ENCODE results near the gene VSTM2B. TPM values are rescaled to one million over a fixed set of nuclear protein-coding genes. Genes with fewer than 3 reads are reported as not detected.

The VSTM2B gene
- total RNA-seq, 2 donors from 2014 or later: not detected

DNA sequence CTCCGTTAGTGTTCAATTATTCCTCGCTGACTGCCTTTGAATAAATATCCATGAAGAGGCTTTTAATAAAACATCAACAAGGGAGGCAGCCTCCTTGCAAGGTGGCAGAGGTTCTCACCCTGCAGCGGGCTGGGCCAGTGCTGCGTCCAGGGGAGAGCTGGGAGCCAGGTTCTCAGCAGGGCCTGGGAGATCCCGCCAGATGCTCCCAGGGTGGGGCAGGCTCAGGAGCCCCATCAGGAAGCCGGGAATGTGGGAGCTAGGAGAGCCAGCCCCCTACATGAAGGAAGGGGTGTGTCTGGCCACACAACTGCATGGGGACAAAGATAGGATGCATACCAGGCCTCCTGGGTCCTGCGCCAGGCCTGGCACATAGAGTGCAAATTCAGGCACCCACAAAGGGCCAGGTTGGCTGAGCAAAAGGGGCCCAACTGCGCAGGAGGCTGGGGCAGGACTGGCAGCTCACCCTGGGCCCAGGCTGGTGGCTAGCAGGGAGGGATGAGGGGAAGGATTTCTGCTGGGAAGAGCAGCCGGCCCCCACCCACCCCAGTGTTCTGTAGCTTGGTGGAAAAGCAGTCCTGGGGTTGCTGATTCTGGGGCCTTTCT is 22.8 kb downstream of the VSTM2B start:
- Histone ChIP-seq H3K4me3 (no peak overlapping the region), H3K27ac (no peak overlapping the region), H3K4me1 (no peaks in the 10 kb centered on the region), H3K27me3 (no peaks in the 10 kb centered on the region), H3K9me3 (no peaks in the 10 kb centered on the region), H3K36me3 (replicated peaks in 1 of 2; ENCODE audit: insufficient read depth in 1 of 2, low read depth in 2 of 2) (no peaks in the 10 kb centered on the region)
- WGBS, 2 donors: 62 to 64% methylated on average over 6 to 9 of the region's 9 CpGs
- TF ChIP-seq CTCF (IDR thresholded peaks at IDR 0.05) (no peak), POLR2A (IDR thresholded peaks at IDR 0.05) (no peak)
- ATAC-seq (no peak), DNase-seq (no peak)
- intact Hi-C loops (cut with DNase I): no loop called here

DNA sequence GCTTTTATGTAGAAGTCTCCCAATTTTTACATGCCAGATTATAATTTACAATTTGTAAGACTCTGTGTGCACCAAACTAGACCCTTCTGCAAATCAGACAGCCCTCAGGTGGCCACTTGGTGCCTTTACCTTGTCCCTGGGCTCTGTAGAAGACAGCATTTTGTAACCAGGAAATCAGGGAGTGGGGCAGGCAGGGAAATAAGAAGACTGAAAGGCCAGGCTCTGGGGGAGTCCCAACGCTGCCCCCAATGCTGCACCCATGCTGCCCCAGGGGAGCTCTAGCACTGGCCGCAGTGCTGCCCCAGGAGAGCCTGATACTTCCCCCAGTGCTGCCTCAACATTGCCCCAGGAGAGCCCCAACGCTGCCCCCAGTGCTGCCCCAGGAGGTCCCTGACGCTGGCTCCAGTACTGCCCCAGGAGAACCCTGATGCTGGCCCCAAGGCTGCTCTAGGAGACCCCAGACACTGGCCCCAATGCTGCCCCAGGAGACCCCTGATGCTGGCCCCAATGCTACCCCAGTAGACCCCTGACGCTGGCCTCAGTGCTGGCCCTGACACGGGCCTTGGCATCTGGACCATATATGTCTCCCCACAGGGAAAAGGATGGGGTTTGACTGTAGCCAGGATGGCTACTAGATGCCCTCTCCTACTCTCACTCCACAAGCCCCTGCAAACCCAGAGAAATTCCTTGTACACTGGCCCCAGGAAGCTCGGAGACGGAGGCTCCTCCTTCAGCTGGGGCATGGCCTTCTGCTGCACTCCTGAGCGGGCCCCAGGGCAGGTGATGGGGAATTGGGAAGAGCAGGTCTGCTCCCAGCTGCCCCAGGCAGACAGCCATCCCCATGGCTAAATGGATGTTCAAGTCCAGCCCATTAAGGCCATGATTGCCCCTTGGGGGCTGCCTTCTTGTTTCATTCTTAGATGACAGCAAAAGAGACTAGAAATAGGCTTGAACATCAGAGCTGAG is 23.6 kb downstream of the VSTM2B start:
- H3K27ac ChIP-seq: no peak overlapping the region
- H3K4me1 ChIP-seq: no peaks in the 10 kb centered on the region
- 54 to 64% methylated on average over 7 to 9 of the region's 9 CpGs for WGBS, 2 donors
- DNase-seq (peak in 1 of 4 donors; percentile 0), ATAC-seq (no peak)
- H3K36me3 ChIP-seq (replicated peaks in 1 of 2; ENCODE audit: insufficient read depth in 1 of 2, low read depth in 2 of 2): no peaks in the 10 kb centered on the region
- intact Hi-C loops (cut with DNase I): no loop called here
- TF ChIP-seq POLR2A (IDR thresholded peaks at IDR 0.05) (no peak), CTCF (IDR thresholded peaks at IDR 0.05) (no peak)
- no peak overlapping the region for H3K4me3 ChIP-seq
- H3K9me3 ChIP-seq: no peaks in the 10 kb centered on the region
- H3K27me3 ChIP-seq: no peaks in the 10 kb centered on the region

DNA sequence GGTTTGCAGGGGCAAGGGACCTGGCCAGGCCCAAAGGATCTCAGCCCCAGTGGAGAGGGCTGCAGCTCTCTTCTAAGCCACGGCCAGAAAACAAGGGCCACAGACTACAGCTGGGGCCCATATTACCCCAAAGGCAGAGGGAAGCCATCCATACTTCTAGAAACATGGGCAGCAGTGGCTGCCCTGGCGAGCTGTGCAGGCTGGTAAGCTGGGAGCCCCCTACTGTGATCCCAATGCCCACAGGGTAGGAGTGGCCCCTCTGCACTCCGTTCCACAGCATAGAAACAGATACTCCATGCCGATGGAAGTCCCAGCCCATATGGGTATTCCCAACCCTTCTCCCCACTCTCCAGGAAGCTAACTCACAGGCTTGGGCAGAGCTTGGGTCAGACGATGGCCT is 25.1 kb downstream of the VSTM2B start:
- H3K36me3 ChIP-seq (replicated peaks in 1 of 2; ENCODE audit: insufficient read depth in 1 of 2, low read depth in 2 of 2): no peaks in the 10 kb centered on the region
- WGBS, 2 donors: 58 to 76% methylated on average over 4 to 5 of the region's 5 CpGs
- no peaks in the 10 kb centered on the region for H3K27me3 ChIP-seq
- intact Hi-C loops (cut with DNase I): no loop called here
- ATAC-seq: no peak
- no peak for TF ChIP-seq POLR2A (IDR thresholded peaks at IDR 0.05)
- TF ChIP-seq CTCF (IDR thresholded peaks at IDR 0.05): no peak
- H3K4me3 ChIP-seq: no peak overlapping the region
- no peaks in the 10 kb centered on the region for H3K4me1 ChIP-seq
- no peaks in the 10 kb centered on the region for H3K9me3 ChIP-seq
- no peak overlapping the region for H3K27ac ChIP-seq
- no peak for DNase-seq

DNA sequence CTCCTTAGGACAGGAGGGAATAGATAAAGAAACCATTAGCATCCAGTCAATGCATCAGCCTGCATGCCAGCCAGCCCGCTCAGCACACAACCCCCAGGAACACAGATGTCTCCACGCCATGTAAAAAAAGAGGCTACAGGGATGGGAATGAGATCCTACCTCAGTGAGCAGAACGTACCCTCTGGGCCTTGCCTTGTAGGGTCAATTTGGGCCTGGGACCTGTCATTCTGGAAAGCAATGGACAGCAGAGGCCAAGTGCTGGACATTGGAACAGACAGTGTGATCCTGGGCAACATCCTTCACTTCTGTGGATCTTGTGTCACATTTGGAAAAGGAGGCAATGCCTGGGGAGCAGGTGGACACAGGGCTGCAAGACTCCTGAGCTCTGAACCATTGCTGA is 26.0 kb downstream of the VSTM2B start:
- intact Hi-C loops (cut with DNase I): no loop called here
- H3K4me3 ChIP-seq: no peak overlapping the region
- no peaks in the 10 kb centered on the region for H3K9me3 ChIP-seq
- no peak for TF ChIP-seq POLR2A (IDR thresholded peaks at IDR 0.05)
- no peak for TF ChIP-seq CTCF (IDR thresholded peaks at IDR 0.05)
- H3K36me3 ChIP-seq (replicated peaks in 1 of 2; ENCODE audit: insufficient read depth in 1 of 2, low read depth in 2 of 2): no peaks in the 10 kb centered on the region
- H3K27me3 ChIP-seq: no peaks in the 10 kb centered on the region
- 62 to 78% methylated on average over 3 of the region's 3 CpGs for WGBS, 2 donors
- H3K4me1 ChIP-seq: no peaks in the 10 kb centered on the region
- H3K27ac ChIP-seq: no peak overlapping the region
- no peak for ATAC-seq
- DNase-seq: no peak
